Panc1 (cell line): ENCODE results near the gene DNAJC12.

Source experiments
- SIN3A ChIP-seq: IDR thresholded peaks from 2 replicates; pipeline ENCODE4 v1.6.1; 2012; ENCODE audit warnings: low read depth, mild to moderate bottlenecking, low read length, moderate library complexity, borderline replicate concordance; ENCODE audit not compliant: insufficient read depth
- TF ChIP-seq, protein P1 (sequence below), 2 experiments: IDR thresholded peaks; 2 replicates each; pipeline ENCODE4 v1.6.1; 2011 to 2012; ENCODE audit warnings: low read depth in 2 of 2, control low read depth in 1 of 2, low read length in 1 of 2, mild to moderate bottlenecking in 1 of 2, moderate library complexity in 1 of 2; ENCODE audit not compliant: insufficient read depth in 1 of 2
- TF ChIP-seq, protein P2 (sequence below): fragments of 450-650 bp; IDR thresholded peaks from 2 replicates; pipeline ENCODE4 v1.5.1; 2017; ENCODE audit warnings: mild to moderate bottlenecking

- no peak for TF ChIP-seq SIN3A
- TF ChIP-seq, protein P1, sequence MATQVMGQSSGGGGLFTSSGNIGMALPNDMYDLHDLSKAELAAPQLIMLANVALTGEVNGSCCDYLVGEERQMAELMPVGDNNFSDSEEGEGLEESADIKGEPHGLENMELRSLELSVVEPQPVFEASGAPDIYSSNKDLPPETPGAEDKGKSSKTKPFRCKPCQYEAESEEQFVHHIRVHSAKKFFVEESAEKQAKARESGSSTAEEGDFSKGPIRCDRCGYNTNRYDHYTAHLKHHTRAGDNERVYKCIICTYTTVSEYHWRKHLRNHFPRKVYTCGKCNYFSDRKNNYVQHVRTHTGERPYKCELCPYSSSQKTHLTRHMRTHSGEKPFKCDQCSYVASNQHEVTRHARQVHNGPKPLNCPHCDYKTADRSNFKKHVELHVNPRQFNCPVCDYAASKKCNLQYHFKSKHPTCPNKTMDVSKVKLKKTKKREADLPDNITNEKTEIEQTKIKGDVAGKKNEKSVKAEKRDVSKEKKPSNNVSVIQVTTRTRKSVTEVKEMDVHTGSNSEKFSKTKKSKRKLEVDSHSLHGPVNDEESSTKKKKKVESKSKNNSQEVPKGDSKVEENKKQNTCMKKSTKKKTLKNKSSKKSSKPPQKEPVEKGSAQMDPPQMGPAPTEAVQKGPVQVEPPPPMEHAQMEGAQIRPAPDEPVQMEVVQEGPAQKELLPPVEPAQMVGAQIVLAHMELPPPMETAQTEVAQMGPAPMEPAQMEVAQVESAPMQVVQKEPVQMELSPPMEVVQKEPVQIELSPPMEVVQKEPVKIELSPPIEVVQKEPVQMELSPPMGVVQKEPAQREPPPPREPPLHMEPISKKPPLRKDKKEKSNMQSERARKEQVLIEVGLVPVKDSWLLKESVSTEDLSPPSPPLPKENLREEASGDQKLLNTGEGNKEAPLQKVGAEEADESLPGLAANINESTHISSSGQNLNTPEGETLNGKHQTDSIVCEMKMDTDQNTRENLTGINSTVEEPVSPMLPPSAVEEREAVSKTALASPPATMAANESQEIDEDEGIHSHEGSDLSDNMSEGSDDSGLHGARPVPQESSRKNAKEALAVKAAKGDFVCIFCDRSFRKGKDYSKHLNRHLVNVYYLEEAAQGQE (IDR thresholded peaks at IDR 0.05; ENCODE audit: insufficient read depth in 1 of 2, low read depth in 2 of 2, low read length in 1 of 2) = no peak
- TF ChIP-seq, protein P2, sequence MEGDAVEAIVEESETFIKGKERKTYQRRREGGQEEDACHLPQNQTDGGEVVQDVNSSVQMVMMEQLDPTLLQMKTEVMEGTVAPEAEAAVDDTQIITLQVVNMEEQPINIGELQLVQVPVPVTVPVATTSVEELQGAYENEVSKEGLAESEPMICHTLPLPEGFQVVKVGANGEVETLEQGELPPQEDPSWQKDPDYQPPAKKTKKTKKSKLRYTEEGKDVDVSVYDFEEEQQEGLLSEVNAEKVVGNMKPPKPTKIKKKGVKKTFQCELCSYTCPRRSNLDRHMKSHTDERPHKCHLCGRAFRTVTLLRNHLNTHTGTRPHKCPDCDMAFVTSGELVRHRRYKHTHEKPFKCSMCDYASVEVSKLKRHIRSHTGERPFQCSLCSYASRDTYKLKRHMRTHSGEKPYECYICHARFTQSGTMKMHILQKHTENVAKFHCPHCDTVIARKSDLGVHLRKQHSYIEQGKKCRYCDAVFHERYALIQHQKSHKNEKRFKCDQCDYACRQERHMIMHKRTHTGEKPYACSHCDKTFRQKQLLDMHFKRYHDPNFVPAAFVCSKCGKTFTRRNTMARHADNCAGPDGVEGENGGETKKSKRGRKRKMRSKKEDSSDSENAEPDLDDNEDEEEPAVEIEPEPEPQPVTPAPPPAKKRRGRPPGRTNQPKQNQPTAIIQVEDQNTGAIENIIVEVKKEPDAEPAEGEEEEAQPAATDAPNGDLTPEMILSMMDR = no peak
Observed at GRCh38 chr10:67802767-67803538, 35.0 kb downstream of the DNAJC12 start.
